ENCODE data around the gene UFC1.

DNA sequence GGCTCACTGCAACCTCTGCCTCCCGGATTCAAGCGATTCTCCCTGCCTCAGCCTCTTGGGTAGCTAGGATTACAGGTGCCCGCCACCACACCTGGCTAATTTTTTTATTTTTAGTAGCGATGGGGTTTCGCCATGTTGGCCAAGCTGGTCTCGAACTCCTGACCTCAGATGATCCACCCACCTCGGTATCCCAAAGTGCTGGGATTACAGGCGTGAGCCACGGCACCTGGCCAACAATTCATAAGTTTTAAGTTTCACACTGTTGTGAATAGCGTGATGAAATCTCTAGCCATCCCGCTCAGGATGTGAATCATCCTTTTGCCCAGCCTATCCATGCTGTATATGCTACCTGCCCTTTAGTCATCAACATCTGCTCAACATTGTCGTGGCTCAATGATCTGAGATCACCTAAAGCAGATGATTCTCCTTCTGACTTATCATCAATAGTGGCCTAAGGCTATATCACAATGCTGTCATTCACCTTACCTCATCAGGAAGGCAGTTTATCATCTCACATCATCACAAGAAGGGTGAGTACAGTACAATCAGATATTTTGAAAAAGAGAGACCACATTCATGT is 38.6 kb upstream of the UFC1 start:
- TF ChIP-seq EZH2 (IDR thresholded peaks at IDR 0.05; ENCODE audit: insufficient read depth, poor library complexity, severe bottlenecking) (no peak), EZH2phosphoT487 (IDR thresholded peaks at IDR 0.05; ENCODE audit: insufficient read depth, low read depth) (no peak)
